Natural killer cell (primary cell): ENCODE data around the gene TMEM141. TPM values are rescaled to one million over a fixed set of nuclear protein-coding genes. Genes with fewer than 3 reads are reported as not detected.

ENCODE experiments used
- ATAC-seq, 3 donors: fragments of 150-1000 bp in 2 of 3; fragments of 200-7000 bp in 1 of 3; cut with Tn5 transposase; 1 replicate in 1 of 3; 2 replicates in 2 of 3; pipeline ENCODE4 v1.10.0; 2021; ENCODE audit warnings: mild to moderate bottlenecking in 2 of 3, moderate library complexity in 2 of 3
- DNase-seq, 2 donors: peaks; one replicate each; pipeline versions ENCODE4 v3.0.0 to v3.0.0-alpha.2; 2013 to 2021; ENCODE audit warnings: mixed read lengths in 1 of 2
- H3K27ac ChIP-seq: one replicate; pipeline ENCODE4 v1.5.1; 2013; ENCODE audit warnings: mild to moderate bottlenecking, low read length
- H3K27me3 ChIP-seq: one replicate; pipeline ENCODE4 v1.6.1; 2013; ENCODE audit warnings: low read length; ENCODE audit not compliant: control insufficient read depth, insufficient read depth
- H3K36me3 ChIP-seq: one replicate; pipeline ENCODE4 v1.6.1; 2013; ENCODE audit warnings: low read length; ENCODE audit not compliant: control insufficient read depth, insufficient read depth
- H3K4me1 ChIP-seq: one replicate; pipeline ENCODE4 v1.6.1; 2013; ENCODE audit warnings: low read length; ENCODE audit not compliant: control insufficient read depth, insufficient read depth
- H3K4me3 ChIP-seq: one replicate; pipeline ENCODE4 v1.5.1; 2013; ENCODE audit warnings: low read length
- H3K9me3 ChIP-seq: one replicate; pipeline ENCODE4 v1.6.1; 2013; ENCODE audit warnings: low read length; ENCODE audit not compliant: control insufficient read depth, insufficient read depth
- H3K27ac Mint-ChIP-seq, 2 donors: one replicate each; pipeline ENCODE4 v1.8.0; 2022; ENCODE audit warnings: mild to moderate bottlenecking in 2 of 2, mixed read lengths in 2 of 2, moderate library complexity in 1 of 2
- H3K27me3 Mint-ChIP-seq, 2 donors: one replicate each; pipeline ENCODE4 v1.8.0; 2022; ENCODE audit warnings: low read depth in 2 of 2, mixed read lengths in 2 of 2
- H3K36me3 Mint-ChIP-seq: one replicate; pipeline ENCODE4 v1.8.0; 2022; ENCODE audit warnings: mixed read lengths
- H3K4me1 Mint-ChIP-seq, 2 donors: one replicate each; pipeline ENCODE4 v1.8.0; 2022; ENCODE audit warnings: mixed read lengths in 2 of 2
- H3K4me3 Mint-ChIP-seq: one replicate; pipeline ENCODE4 v1.8.0; 2022; ENCODE audit warnings: mild to moderate bottlenecking, moderate library complexity, mixed read lengths
- H3K9me3 Mint-ChIP-seq, 2 donors: one replicate each; pipeline ENCODE4 v1.8.0; 2022; ENCODE audit warnings: mixed read lengths in 2 of 2
- WGBS: methylation state at CpG from one replicate; pipeline ENCODE4 v1.1.7; 2013; ENCODE audit warnings: missing lambda C conversion rate; ENCODE audit not compliant: insufficient coverage; 5-methylcytosine and 5-hydroxymethylcytosine counted together
- intact Hi-C: fragments of 100-400 bp; cut with micrococcal nuclease; formaldehyde crosslinking; loops from one replicate; pipeline ENCODE4 v1.14.2; 2022
- total RNA-seq, 4 donors: library from RNA; stranded (reverse); fragments of 120-200 nt in 1 of 4; gene quantifications; one replicate each; pipeline versions ENCODE4 v1.2.3 to v1.2.4, GENCODE V29; 2013 to 2022
- TF ChIP-seq, protein P1 (sequence below): fragments of 200-600 bp; IDR thresholded peaks from one replicate; pipeline ENCODE4 v1.8.0; 2022; ENCODE audit warnings: antibody characterized with exemption

Gene TMEM141
- total RNA-seq, 3 donors from 2014 or later (not counting 1 experiment from before 2014, with no cell fraction given), result 22.4 to 26.9 (median 26.6) TPM

DNA sequence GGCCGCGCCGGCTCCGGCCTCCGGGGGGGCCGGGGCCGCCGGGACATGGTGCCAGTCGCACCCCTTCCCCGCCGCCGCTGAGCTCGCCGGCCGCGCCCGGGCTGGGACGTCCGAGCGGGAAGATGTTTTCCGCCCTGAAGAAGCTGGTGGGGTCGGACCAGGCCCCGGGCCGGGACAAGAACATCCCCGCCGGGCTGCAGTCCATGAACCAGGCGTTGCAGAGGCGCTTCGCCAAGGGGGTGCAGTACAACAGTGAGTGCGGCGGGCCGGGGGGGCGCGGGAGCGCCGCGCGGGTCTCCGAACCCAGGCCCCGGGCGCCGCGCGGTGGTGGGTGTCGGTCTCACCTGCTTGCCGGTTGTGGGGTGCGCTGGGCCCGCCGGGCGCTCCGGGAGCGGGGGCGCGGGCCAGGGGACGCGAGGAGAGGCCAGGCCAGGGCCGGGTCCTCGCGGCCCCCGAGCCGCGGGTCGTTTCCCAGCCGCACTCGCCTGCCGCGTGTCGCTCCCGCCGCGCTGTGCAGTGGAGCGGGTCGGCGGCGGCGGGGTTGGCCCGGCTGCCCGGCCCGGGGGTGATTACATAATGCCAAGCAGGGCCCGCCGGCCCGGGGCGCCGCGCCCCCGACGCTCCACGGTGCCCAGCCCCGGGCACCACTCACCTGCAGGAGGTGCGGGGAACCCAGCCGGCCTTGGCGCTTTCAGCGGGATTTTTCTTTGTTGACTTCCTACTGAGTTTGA, 17.1 kb downstream of the TMEM141 start:
- Histone ChIP-seq H3K4me1 (peaks cover 36% of the 10 kb centered on the region), H3K4me3 (peak overlapping the region; percentile 73), H3K27me3 (no peaks in the 10 kb centered on the region), H3K9me3 (no peaks in the 10 kb centered on the region), H3K27ac (no peak overlapping the region), H3K36me3 (peaks cover 11% of the 10 kb centered on the region)
- WGBS, result under 1% methylated on average over 93 of the region's 93 CpGs
- TF ChIP-seq, protein P1, sequence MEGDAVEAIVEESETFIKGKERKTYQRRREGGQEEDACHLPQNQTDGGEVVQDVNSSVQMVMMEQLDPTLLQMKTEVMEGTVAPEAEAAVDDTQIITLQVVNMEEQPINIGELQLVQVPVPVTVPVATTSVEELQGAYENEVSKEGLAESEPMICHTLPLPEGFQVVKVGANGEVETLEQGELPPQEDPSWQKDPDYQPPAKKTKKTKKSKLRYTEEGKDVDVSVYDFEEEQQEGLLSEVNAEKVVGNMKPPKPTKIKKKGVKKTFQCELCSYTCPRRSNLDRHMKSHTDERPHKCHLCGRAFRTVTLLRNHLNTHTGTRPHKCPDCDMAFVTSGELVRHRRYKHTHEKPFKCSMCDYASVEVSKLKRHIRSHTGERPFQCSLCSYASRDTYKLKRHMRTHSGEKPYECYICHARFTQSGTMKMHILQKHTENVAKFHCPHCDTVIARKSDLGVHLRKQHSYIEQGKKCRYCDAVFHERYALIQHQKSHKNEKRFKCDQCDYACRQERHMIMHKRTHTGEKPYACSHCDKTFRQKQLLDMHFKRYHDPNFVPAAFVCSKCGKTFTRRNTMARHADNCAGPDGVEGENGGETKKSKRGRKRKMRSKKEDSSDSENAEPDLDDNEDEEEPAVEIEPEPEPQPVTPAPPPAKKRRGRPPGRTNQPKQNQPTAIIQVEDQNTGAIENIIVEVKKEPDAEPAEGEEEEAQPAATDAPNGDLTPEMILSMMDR, result no peak
- intact Hi-C loops, result loop anchor here (5.0 kb wide), 1 partner anchor 34 kb away; the partner anchor contains the start of gene AJM1
- Mint-ChIP-seq H3K36me3 (no peaks in the 10 kb centered on the region), H3K9me3 (no peaks in the 10 kb centered on the region), H3K27me3 (no peaks in the 10 kb centered on the region), H3K4me1 (peaks cover 31 to 42% of the 10 kb centered on the region in 2 donors), H3K4me3 (peak overlapping the region; percentile 91), H3K27ac (peak overlapping the region; percentile 84 to 92)
- DNase-seq (peak; percentile 36 to 67), ATAC-seq (peak; percentile 22 to 52 (median 30))

- DNase-seq (peak in 1 of 2 donors; percentile 28), ATAC-seq (no peak)
- WGBS, result 8% methylated on average over 14 of the region's 14 CpGs
- no peaks in the 10 kb centered on the region for H3K27me3 Mint-ChIP-seq
- Histone ChIP-seq H3K9me3 (no peaks in the 10 kb centered on the region), H3K27ac (no peak overlapping the region), H3K36me3 (peaks cover 11% of the 10 kb centered on the region), H3K4me1 (peaks cover 36% of the 10 kb centered on the region), H3K4me3 (peak overlapping the region; percentile 12), H3K27me3 (no peaks in the 10 kb centered on the region)
- intact Hi-C loops, result loop anchor here (5.0 kb wide), 1 partner anchor 34 kb away; the partner anchor contains the start of gene AJM1
- no peaks in the 10 kb centered on the region for H3K9me3 Mint-ChIP-seq
- peaks cover 36 to 41% of the 10 kb centered on the region in 2 donors for H3K4me1 Mint-ChIP-seq
- H3K27ac Mint-ChIP-seq, result peak overlapping the region; percentile 73 to 84
- H3K36me3 Mint-ChIP-seq, result no peaks in the 10 kb centered on the region
- peak overlapping the region; percentile 91 for H3K4me3 Mint-ChIP-seq
- TF ChIP-seq, protein P1, result no peak
These were observed 17.6 kb downstream of the TMEM141 start for GRCh38 chr9:136808806-136809158.

- H3K27ac Mint-ChIP-seq, result peak overlapping the region in 1 of 2 donors; percentile 18
- ATAC-seq, result no peak
These were observed 23.7 kb downstream of the TMEM141 start for GRCh38 chr9:136814725-136815421.

More at GRCh38 chr9:136814725-136815421, 23.7 kb downstream of the TMEM141 start:
- H3K27me3 ChIP-seq, result no peaks in the 10 kb centered on the region
- peaks cover 12% of the 10 kb centered on the region for H3K36me3 ChIP-seq
- H3K9me3 Mint-ChIP-seq, result no peaks in the 10 kb centered on the region
- peaks cover 0 to 2% of the 10 kb centered on the region in 2 donors for H3K27me3 Mint-ChIP-seq
- no peak overlapping the region for H3K27ac ChIP-seq
- H3K36me3 Mint-ChIP-seq, result no peaks in the 10 kb centered on the region
- H3K4me3 Mint-ChIP-seq, result no peak overlapping the region
- H3K9me3 ChIP-seq, result no peaks in the 10 kb centered on the region
- DNase-seq, result no peak
- peaks cover 21 to 35% of the 10 kb centered on the region in 2 donors for H3K4me1 Mint-ChIP-seq
- peaks cover 7% of the 10 kb centered on the region for H3K4me1 ChIP-seq
- intact Hi-C loops, result no loop called here
- no peak overlapping the region for H3K4me3 ChIP-seq
- WGBS, result 97% methylated on average over 13 of the region's 13 CpGs
- TF ChIP-seq, protein P1, result no peak
